Peyer's patch (tissue), 4 donors: ENCODE results near the gene SULT1C4.

ENCODE experiments used
- POLR2A ChIP-seq, 2 donors: fragments of 450-650 bp; IDR thresholded peaks; one replicate each; pipeline ENCODE4 v1.5.1; 2017; ENCODE audit warnings: antibody characterized with exemption in 2 of 2, mild to moderate bottlenecking in 2 of 2, moderate library complexity in 2 of 2
- TF ChIP-seq, protein P1 (sequence below), 6 experiments: fragments of 450-650 bp in 4 of 6; fragments of 200-600 bp in 2 of 6; sonication (generic) in 1 of 6; IDR thresholded peaks; one replicate each; pipeline ENCODE4 v1.5.1; 2017 to 2019; ENCODE audit warnings: antibody characterized with exemption in 6 of 6, mild to moderate bottlenecking in 3 of 6, moderate library complexity in 1 of 6

DNA sequence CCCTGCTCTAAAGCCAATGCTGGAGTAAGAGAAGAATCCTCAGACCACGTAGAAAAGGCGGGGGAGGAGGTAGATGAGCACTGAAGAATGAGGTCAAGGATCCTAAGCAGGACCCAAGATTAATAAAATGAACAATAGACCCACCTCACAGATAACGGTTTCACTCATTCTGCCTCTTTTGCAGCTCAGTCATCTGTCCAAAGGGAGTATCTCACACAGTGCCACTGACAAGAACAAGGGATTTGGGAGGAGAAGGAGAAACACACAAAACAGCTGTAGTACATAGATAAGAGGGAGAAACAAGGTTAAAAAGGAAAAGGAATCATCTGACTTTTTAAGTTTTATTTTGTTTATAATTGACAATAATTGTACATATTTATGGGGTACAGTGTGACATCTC lies 30.9 kb upstream of the SULT1C4 start:
- TF ChIP-seq, protein P1, sequence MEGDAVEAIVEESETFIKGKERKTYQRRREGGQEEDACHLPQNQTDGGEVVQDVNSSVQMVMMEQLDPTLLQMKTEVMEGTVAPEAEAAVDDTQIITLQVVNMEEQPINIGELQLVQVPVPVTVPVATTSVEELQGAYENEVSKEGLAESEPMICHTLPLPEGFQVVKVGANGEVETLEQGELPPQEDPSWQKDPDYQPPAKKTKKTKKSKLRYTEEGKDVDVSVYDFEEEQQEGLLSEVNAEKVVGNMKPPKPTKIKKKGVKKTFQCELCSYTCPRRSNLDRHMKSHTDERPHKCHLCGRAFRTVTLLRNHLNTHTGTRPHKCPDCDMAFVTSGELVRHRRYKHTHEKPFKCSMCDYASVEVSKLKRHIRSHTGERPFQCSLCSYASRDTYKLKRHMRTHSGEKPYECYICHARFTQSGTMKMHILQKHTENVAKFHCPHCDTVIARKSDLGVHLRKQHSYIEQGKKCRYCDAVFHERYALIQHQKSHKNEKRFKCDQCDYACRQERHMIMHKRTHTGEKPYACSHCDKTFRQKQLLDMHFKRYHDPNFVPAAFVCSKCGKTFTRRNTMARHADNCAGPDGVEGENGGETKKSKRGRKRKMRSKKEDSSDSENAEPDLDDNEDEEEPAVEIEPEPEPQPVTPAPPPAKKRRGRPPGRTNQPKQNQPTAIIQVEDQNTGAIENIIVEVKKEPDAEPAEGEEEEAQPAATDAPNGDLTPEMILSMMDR (IDR thresholded peaks at IDR 0.05), result no peak
- TF ChIP-seq POLR2A (IDR thresholded peaks at IDR 0.05), result no peak
